GM06990 (cell line): ENCODE results near the gene CILP.
A peak's percentile ranks its signal among the peaks of the same experiment; 100 is the strongest.
"Not testable (repeated sequence)": the region's sequence is repeated elsewhere in the genome, so short reads cannot be mapped to it uniquely, and the experiment has no call there.

Experiments used
- DNase-seq: peaks from one replicate; pipeline ENCODE4 v3.0.0-alpha.2; 2011; ENCODE audit not compliant: insufficient read length; ENCODE audit errors: extremely low read depth
- H3K27me3 ChIP-seq: replicated peaks from 2 replicates; pipeline ENCODE4 v1.6.0; 2011; ENCODE audit warnings: low read length; ENCODE audit not compliant: control insufficient read depth, insufficient read depth
- H3K36me3 ChIP-seq: 2 replicates; pipeline ENCODE4 v1.5.1; 2011; ENCODE audit warnings: low read length; ENCODE audit not compliant: control insufficient read depth, insufficient read depth
- H3K4me3 ChIP-seq: replicated peaks from 2 replicates; pipeline ENCODE4 v1.5.1; 2011; ENCODE audit warnings: low read depth, mild to moderate bottlenecking, control low read depth, low read length
- CTCF ChIP-seq: IDR thresholded peaks from 2 replicates; pipeline ENCODE4 v1.5.1; 2011; ENCODE audit warnings: low read length, control low read depth, mild to moderate bottlenecking, inconsistent platforms; ENCODE audit not compliant: insufficient read depth, poor library complexity, severe bottlenecking

CILP gene

GRCh38 chr15:65189102-65189740, 22.1 kb downstream of the CILP start:
- Histone ChIP-seq H3K27me3 (no peaks in the 10 kb centered on the region), H3K4me3 (no peak overlapping the region), H3K36me3 (no peaks in the 10 kb centered on the region)
- DNase-seq: peak; percentile 28
- peak; percentile 68 for TF ChIP-seq CTCF

- not testable (repeated sequence) for H3K36me3 ChIP-seq, DNase-seq, H3K4me3 ChIP-seq, H3K27me3 ChIP-seq
Measured at GRCh38 chr15:65188472-65188871, 22.8 kb downstream of the CILP start.

- peak within 1 kb of the TSS; percentile 99 for H3K4me3 ChIP-seq
- TF ChIP-seq CTCF: no peak
- peak; percentile 96 for DNase-seq
- no peaks in the 10 kb centered on the region for H3K27me3 ChIP-seq
- H3K36me3 ChIP-seq: no peaks in the 10 kb centered on the region
Measured at GRCh38 chr15:65184868-65185717, 26.2 kb downstream of the CILP start, which contains the start of gene CLPX. Gene CLPX, minus strand, starts transcription at chr15:65185342. Its CDS starts 189 bp downstream, at chr15:65185153.

- H3K27me3 ChIP-seq: no peaks in the 10 kb centered on the region
- DNase-seq: peak; percentile 73
- peak overlapping the region; percentile 99 for H3K4me3 ChIP-seq
- H3K36me3 ChIP-seq: no peaks in the 10 kb centered on the region
- TF ChIP-seq CTCF: no peak
Measured at GRCh38 chr15:65184305-65184867, 26.9 kb downstream of the CILP start.

- no peaks in the 10 kb centered on the region for H3K27me3 ChIP-seq
- TF ChIP-seq CTCF: no peak
- no peak for DNase-seq
- H3K4me3 ChIP-seq: peak overlapping the region; percentile 99
- no peaks in the 10 kb centered on the region; the same call in 1 of the 2 replicates for H3K36me3 ChIP-seq
Measured at GRCh38 chr15:65183865-65184159, 27.5 kb downstream of the CILP start.

- peak overlapping the region; percentile 99 for H3K4me3 ChIP-seq
- no peaks in the 10 kb centered on the region for H3K27me3 ChIP-seq
- peak; percentile 31 for DNase-seq
- H3K36me3 ChIP-seq: no peaks in the 10 kb centered on the region; the same call in none of the 2 replicates
- no peak for TF ChIP-seq CTCF
Measured at GRCh38 chr15:65182538-65182937, 28.7 kb downstream of the CILP start.

- H3K4me3 ChIP-seq, H3K36me3 ChIP-seq, DNase-seq, H3K27me3 ChIP-seq: not testable (repeated sequence)
Measured at GRCh38 chr15:65181582-65182353, 29.5 kb downstream of the CILP start.
